Medulla oblongata (tissue), 1 donor: ENCODE data around the gene RAD23A.
"Not testable (repeated sequence)": the region's sequence is repeated elsewhere in the genome, so short reads cannot be mapped to it uniquely, and the experiment has no call there.

Source experiments
- DNase-seq: peaks from one replicate; pipeline ENCODE4 v3.0.0-alpha.2; 2015; ENCODE audit errors: extremely low spot score

Gene RAD23A

GRCh38 chr19:12945479-12946091, at the start of gene RAD23A:
RAD23A (plus strand) TSS chr19:12945862; CDS start chr19:12945949, 87 bp downstream.
- DNase-seq, result peak; percentile 94

- DNase-seq, result no peak
Measured at GRCh38 chr19:12896460-12896859, 49.2 kb upstream of the RAD23A start.

GRCh38 chr19:12899891-12900518, 45.7 kb upstream of the RAD23A start:
- no peak for DNase-seq

GRCh38 chr19:12907166-12907565, 38.5 kb upstream of the RAD23A start:
- DNase-seq, result no peak

- DNase-seq, result no peak
Measured at GRCh38 chr19:12912571-12912970, 33.1 kb upstream of the RAD23A start.

GRCh38 chr19:12913011-12913561, 32.6 kb upstream of the RAD23A start:
- DNase-seq, result peak; percentile 87

- DNase-seq, result peak; percentile 60
Measured at GRCh38 chr19:12913851-12914690, 31.6 kb upstream of the RAD23A start.

- DNase-seq, result not testable (repeated sequence)
Measured at GRCh38 chr19:12915860-12916259, 29.8 kb upstream of the RAD23A start.

GRCh38 chr19:12918253-12918652, 27.4 kb upstream of the RAD23A start:
- DNase-seq, result no peak

- DNase-seq, result no peak
Measured at GRCh38 chr19:12921047-12921446, 24.6 kb upstream of the RAD23A start.

- DNase-seq, result no peak
Measured at GRCh38 chr19:12922959-12923358, 22.7 kb upstream of the RAD23A start.

- DNase-seq, result no peak
Measured at GRCh38 chr19:12924621-12925310, 20.9 kb upstream of the RAD23A start.

GRCh38 chr19:12930002-12930645, 15.5 kb upstream of the RAD23A start:
- DNase-seq, result no peak

- no peak for DNase-seq
Measured at GRCh38 chr19:12932392-12933286, 13.0 kb upstream of the RAD23A start.

- peak; percentile 96 for DNase-seq
Measured at GRCh38 chr19:12933287-12934072, 12.2 kb upstream of the RAD23A start, which contains the start of gene FARSA. FARSA (minus strand) TSS chr19:12933711; CDS start chr19:12933696, 15 bp downstream.

GRCh38 chr19:12935071-12935470, 10.6 kb upstream of the RAD23A start:
- DNase-seq, result no peak

- no peak for DNase-seq
Measured at GRCh38 chr19:12936582-12936981, 9.1 kb upstream of the RAD23A start.

- DNase-seq, result peak; percentile 73
Measured at GRCh38 chr19:12937093-12937926, 8.4 kb upstream of the RAD23A start.
